GM19372 (cell line): Measurements from ENCODE around the gene CMIP.

Experiments used
- ATAC-seq: cut with Tn5 transposase; IDR thresholded peaks from one replicate; pipeline ENCODE4 v1.9.1; 2021; ENCODE audit warnings: mild to moderate bottlenecking, low read depth, moderate library complexity; ENCODE audit not compliant: unreplicated experiment

CMIP gene

GRCh38 chr16:81612351-81613163, 167.9 kb downstream of the CMIP start:
- ATAC-seq: no peak

DNA sequence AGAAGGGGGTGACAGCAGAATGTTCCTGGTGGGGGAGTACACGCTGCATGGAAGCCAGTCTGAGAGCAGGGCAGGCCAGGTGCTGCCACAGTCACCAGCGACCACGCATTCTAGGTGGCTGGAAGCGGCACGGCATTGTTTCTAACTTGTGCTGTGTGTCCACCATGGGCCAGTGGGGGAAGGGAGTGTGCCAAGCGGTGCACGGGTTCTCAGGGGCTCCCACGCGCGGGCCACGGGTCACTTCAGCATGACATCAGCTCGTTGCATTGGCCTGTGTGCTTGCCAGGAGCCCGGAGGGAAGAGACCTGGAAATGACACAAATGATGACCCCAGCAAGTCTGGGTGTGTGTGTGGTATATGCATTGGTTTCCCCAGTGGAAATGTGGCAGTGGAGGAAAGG, 169.6 kb downstream of the CMIP start:
- ATAC-seq: no peak

- no peak for ATAC-seq
Measured at GRCh38 chr16:81614654-81615359, 170.2 kb downstream of the CMIP start.

GRCh38 chr16:81615411-81615810, 170.8 kb downstream of the CMIP start:
- no peak for ATAC-seq

- ATAC-seq: no peak
Measured at GRCh38 chr16:81615833-81616232, 171.2 kb downstream of the CMIP start.

- peak; percentile 76 for ATAC-seq
Measured at GRCh38 chr16:81616321-81617020, 171.9 kb downstream of the CMIP start.

DNA sequence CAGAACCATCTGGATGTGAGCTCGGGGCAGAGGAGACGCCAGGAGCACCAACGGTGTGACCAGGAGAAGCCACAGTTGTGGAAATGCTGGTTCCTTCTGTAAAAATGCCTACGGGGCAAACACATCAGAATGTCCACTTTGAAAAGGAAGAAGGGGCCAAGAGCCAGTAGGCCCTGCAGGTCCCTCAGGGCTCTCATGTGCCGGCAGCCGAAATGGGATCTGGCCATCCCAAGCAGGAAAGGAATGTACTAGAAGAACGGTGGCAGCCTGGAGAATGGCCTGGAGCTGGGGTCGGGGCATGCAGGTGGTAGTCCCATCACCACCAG, 172.4 kb downstream of the CMIP start:
- ATAC-seq: no peak

DNA sequence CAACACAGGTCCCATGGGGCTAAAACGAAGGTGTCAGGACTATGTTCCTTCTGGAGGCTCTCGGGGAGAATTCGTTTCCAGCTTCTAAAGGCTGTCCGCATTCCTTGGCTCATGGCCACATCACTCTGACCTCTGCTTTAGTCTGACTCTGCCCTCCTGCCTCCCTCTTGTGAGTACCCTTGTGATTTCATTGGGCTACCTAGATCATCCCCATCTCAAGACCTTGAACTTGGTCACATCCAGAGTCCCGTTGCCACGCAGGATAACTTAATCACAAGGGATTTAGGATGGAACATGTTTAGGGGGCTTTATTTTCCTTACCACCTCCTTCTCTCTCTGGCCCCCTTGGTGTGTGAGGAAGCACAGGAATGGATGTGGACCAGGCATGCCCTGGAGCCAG, 173.6 kb downstream of the CMIP start:
- ATAC-seq: no peak

GRCh38 chr16:81618661-81619060, 174.1 kb downstream of the CMIP start:
- no peak for ATAC-seq

- no peak for ATAC-seq
Measured at GRCh38 chr16:81620029-81620428, 175.4 kb downstream of the CMIP start.

DNA sequence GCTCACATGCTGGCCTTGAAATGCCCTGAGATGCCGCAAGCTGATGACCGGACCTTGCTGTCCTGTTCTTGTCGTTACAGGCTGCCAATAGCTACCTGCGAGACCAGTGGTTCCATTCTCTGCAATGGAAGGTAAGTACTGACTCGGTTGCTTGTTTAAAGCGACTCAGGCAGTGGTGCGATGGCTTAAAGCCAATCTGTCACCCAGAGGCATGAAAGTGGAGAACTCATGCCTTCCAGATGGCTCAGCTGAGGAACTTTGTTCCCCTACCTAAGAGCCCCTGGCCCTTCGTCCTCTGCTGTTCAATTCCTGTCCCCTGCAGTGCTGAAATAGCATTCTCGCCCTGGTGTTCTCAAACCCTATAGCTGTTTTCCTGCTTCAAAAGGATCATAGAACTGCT, 176.2 kb downstream of the CMIP start:
- ATAC-seq: no peak

DNA sequence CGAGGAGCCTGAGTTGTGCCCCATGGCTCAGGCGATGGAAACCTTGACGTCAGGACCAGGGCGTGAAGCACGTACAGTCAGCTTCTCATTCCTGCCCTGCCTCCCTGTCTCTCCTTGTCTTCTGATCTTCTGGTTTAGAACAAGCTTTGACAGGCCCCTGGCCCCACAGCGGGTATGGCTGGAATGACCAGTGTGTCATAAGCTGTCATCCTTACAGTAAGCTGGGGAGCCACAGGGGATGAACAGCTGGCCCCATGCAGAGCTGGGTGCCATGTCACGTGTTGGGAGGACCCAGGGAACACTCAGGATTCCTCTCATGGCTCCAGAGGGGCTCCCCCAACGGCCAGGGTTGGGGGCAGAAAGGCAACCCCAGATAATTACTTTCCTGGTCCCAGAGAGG, 176.9 kb downstream of the CMIP start:
- ATAC-seq: no peak

GRCh38 chr16:81623365-81624102, 178.9 kb downstream of the CMIP start:
- ATAC-seq: no peak

DNA sequence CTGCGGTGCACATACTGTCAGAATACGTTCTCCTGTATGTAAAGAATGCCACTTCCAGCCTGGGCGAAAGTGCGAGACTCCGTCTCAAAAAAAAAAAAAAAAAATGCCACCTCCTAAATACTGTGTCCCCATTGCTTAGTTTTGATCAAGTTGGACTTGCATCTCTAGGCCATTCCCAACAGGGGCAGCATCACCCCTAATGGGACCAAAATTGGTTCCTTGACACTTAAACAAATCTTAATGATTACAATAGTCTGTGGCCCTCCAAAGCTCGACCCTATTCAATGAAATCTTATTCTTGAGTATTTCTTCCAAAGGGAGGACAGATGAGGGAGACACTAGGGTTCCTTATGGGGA, 179.8 kb downstream of the CMIP start:
- no peak for ATAC-seq

GRCh38 chr16:81624760-81625543, 180.3 kb downstream of the CMIP start:
- ATAC-seq: no peak

GRCh38 chr16:81625544-81626153, 181.0 kb downstream of the CMIP start:
- ATAC-seq: no peak

DNA sequence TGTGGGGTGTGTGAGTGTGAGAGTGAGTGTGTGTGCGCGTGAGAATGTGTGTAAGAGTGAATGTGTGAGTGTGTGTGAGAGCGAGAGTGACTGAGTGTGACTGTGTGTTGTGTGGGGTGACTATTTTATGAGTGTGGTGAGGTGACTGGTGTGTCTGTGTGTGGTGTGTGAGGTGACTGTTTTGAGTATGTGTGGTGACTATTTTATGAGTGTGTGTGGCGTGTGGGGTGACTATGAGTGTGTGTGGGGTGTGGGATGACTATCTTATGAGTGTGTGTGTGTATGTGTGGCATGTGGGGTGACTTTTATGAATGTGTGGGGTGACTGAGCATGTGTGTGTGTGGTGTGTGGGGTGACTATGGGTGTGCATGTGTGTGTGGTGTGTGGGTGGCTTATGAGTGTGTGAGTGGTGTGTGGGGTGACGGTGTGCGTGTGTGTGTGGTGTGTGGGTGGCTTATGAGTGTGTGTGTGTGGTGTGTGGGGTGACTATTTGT, 181.6 kb downstream of the CMIP start:
- no peak for ATAC-seq

DNA sequence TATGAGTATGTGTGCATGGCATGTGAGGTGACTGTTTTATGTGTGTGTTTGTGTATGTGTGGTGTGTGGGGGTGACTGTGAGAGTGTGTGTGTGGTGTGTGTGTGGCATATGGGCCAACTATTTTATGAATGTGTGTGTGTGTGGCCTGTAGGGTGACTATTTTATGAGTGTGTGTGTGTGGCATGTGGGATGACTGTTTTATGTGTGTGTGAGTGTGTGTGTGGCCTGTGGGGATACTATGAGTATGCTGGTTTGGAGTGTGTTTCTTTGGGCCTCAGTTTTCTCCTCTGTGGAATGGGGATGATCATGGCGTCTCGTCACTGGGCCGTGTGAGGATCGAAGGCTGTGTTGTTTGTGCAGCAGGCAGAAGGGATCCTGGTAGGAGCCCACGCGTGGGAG, 182.4 kb downstream of the CMIP start:
- ATAC-seq: no peak

DNA sequence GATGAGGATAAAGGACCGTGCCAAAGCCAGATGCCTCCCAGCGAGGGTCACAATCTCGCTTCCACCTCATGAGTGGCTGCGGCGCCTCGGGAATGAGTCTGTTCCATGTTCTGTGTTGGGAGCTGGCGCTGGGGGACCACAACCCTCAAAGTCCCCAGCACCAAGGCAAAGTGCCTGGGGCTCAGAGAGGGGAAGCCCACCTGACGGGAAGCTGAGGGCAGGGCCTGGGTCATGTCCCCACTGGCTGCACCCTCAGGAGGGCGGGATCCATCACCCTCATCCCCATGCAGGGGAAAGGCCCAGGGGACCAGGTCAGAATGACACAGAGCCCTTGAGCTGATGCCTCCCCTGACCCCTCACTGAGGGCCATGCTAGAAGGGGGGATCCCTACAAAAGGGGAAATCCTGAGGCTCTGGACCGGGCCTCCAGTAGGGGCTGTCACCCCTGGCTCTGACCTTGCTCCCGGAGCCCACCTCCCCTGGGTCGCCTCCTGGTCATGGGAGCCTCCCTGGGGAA, 183.2 kb downstream of the CMIP start:
- ATAC-seq: no peak
